Measurements from ENCODE around the gene JAKMIP3. TPM values are rescaled to one million over a fixed set of nuclear protein-coding genes. Genes with fewer than 3 reads are reported as not detected.

Gene JAKMIP3
- total and polyA plus RNA-seq, 4 experiments from 2014 or later = 0.03 to 0.36 (median 0.29) TPM; not detected in 1

- no peaks in the 10 kb centered on the region for H3K4me1 ChIP-seq (ENCODE audit: insufficient read depth, low read length)
- ChIA-PET POLR2A (ENCODE audit: partially characterized antibody) (no interaction called here), CTCF (ENCODE audit: partially characterized antibody) (no interaction called here)
- intact Hi-C loops (cut with micrococcal nuclease) = no loop called here
- H3K27ac ChIP-seq (ENCODE audit: low read depth, low read length) = no peak overlapping the region
- H3K36me3 ChIP-seq (ENCODE audit: insufficient read depth, low read length) = no peaks in the 10 kb centered on the region
- Mint-ChIP-seq H3K4me3 (no peak overlapping the region), H3K27ac (no peak overlapping the region), H3K4me1 (peaks cover 1 to 8% (median 4%) of the 10 kb centered on the region in 4 donors), H3K36me3 (no peaks in the 10 kb centered on the region), H3K27me3 (peaks cover 5 to 8% of the 10 kb centered on the region in 2 donors), H3K9me3 (no peaks in the 10 kb centered on the region)
- DNase-seq = no peak
- H3K9me3 ChIP-seq (ENCODE audit: control insufficient read depth in 1 of 2, low read length in 2 of 2) = no peaks in the 10 kb centered on the region
- no peak overlapping the region for H3K4me3 ChIP-seq (ENCODE audit: low read length in 2 of 2)
- no peaks in the 10 kb centered on the region for H3K27me3 ChIP-seq (ENCODE audit: insufficient read depth, low read length)
These were observed 4.7 kb upstream of the JAKMIP3 start for GRCh38 chr10:132061030-132061429.

DNA sequence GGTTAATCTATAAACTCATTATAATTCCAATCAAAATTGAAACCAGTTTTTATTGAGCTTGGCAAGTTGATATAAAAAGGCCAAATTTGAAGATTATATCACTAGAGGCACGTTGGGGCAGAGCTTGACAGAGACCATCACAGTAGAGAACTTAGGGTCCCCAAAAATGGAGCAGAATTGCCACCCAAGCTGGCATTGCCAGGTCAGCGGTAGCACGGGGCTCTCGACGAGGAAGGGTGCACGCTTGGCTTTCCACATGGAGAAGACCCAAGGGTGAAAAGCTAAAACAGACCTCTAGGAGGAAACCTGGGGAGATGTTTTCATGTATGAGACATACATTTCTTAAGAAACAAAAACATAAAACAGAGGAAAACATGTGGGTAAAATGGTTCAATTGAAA is 4.3 kb upstream of the JAKMIP3 start:
- Histone ChIP-seq H3K4me3 (ENCODE audit: low read length in 2 of 2) (no peak overlapping the region), H3K4me1 (ENCODE audit: insufficient read depth, low read length) (no peaks in the 10 kb centered on the region), H3K9me3 (ENCODE audit: control insufficient read depth in 1 of 2, low read length in 2 of 2) (no peaks in the 10 kb centered on the region), H3K27me3 (ENCODE audit: insufficient read depth, low read length) (no peaks in the 10 kb centered on the region), H3K36me3 (ENCODE audit: insufficient read depth, low read length) (no peaks in the 10 kb centered on the region), H3K27ac (ENCODE audit: low read depth, low read length) (no peak overlapping the region)
- H3K4me3 Mint-ChIP-seq = no peak overlapping the region
- no peak for DNase-seq
- peaks cover 4 to 11% (median 7%) of the 10 kb centered on the region in 4 donors for H3K4me1 Mint-ChIP-seq
- H3K27me3 Mint-ChIP-seq = peaks cover 6 to 8% of the 10 kb centered on the region in 2 donors
- H3K36me3 Mint-ChIP-seq = no peaks in the 10 kb centered on the region
- intact Hi-C loops (cut with micrococcal nuclease) = no loop called here
- H3K9me3 Mint-ChIP-seq = no peaks in the 10 kb centered on the region
- ChIA-PET POLR2A (ENCODE audit: partially characterized antibody) (no interaction called here), CTCF (ENCODE audit: partially characterized antibody) (no interaction called here)
- no peak overlapping the region for H3K27ac Mint-ChIP-seq

DNA sequence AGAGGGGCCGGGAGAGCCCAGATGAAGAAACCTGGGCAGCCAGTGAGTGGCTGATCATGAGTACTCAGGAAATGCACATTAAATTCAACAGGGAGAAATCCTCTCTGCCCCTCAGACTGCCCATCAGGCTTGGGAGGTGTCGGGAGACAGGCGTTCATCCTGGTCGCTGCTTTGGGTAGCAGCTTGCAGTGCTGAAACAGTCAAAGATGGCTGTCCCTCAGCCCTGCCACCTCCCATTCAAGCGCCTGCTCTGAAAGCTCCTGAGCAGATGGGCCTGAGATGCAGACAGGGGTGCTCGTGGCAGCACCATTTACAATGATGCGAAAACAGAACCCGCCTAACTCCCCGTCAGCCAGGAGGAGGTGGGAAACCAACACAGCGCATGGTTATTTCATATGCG is 3.6 kb upstream of the JAKMIP3 start:
- Mint-ChIP-seq H3K4me1 (peaks cover 4 to 11% (median 7%) of the 10 kb centered on the region in 4 donors), H3K4me3 (no peak overlapping the region), H3K36me3 (no peaks in the 10 kb centered on the region), H3K27me3 (peaks cover 6 to 11% of the 10 kb centered on the region in 2 donors), H3K27ac (no peak overlapping the region), H3K9me3 (no peaks in the 10 kb centered on the region)
- Histone ChIP-seq H3K27ac (ENCODE audit: low read depth, low read length) (no peak overlapping the region), H3K4me3 (ENCODE audit: low read length in 2 of 2) (no peak overlapping the region), H3K27me3 (ENCODE audit: insufficient read depth, low read length) (no peaks in the 10 kb centered on the region), H3K9me3 (ENCODE audit: control insufficient read depth in 1 of 2, low read length in 2 of 2) (no peaks in the 10 kb centered on the region), H3K36me3 (ENCODE audit: insufficient read depth, low read length) (no peaks in the 10 kb centered on the region), H3K4me1 (ENCODE audit: insufficient read depth, low read length) (no peaks in the 10 kb centered on the region)
- ChIA-PET POLR2A (ENCODE audit: partially characterized antibody) (no interaction called here), CTCF (ENCODE audit: partially characterized antibody) (no interaction called here)
- intact Hi-C loops (cut with micrococcal nuclease) = no loop called here
- no peak for DNase-seq

DNA sequence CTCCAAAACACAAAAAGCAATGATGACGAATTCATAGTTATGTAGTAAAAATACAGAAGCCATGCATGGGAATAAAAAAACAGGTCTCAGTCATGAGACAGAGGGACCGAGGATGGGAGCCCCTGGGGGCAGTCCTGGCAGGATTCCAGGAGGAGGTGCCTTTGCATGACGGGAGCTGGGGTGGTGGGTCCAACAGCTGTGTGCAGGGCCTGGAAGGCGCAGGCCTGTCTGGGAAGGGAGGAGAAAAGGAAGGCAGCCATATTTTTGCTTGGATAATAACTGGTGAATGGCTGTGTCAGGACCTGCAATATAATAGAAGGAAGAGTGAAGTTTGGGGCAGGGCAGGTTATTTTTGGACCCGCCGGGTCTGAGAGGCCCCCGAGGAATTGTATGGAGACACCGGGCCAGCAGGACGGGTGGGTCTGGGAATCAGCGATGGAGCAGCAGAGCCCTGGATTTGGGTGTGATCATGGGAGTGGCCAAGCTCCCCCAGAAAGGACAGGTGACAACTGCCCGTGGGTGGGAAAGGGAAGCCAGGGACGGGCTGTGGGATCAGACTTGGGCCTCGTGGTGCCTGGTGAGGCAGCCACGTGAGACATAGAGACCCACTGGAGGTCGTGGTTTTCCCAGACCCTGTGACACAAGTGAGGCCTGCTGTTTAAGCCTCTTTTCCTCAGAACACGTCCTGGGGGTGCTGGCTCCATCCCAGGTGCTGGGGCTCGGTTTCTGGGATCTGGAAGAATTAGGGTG is 2.9 kb upstream of the JAKMIP3 start:
- peaks cover 4 to 11% (median 7%) of the 10 kb centered on the region in 4 donors for H3K4me1 Mint-ChIP-seq
- no peaks in the 10 kb centered on the region for H3K9me3 Mint-ChIP-seq
- H3K27ac ChIP-seq (ENCODE audit: low read depth, low read length) = no peak overlapping the region
- H3K4me3 Mint-ChIP-seq = no peak overlapping the region
- ChIA-PET CTCF (ENCODE audit: partially characterized antibody) (no interaction called here), POLR2A (ENCODE audit: partially characterized antibody) (no interaction called here)
- no peaks in the 10 kb centered on the region for H3K27me3 ChIP-seq (ENCODE audit: insufficient read depth, low read length)
- no peak overlapping the region for H3K4me3 ChIP-seq (ENCODE audit: low read length in 2 of 2)
- no peak overlapping the region for H3K27ac Mint-ChIP-seq
- H3K27me3 Mint-ChIP-seq = peaks cover 6 to 9% of the 10 kb centered on the region in 2 donors
- H3K36me3 ChIP-seq (ENCODE audit: insufficient read depth, low read length) = no peaks in the 10 kb centered on the region
- no peaks in the 10 kb centered on the region for H3K4me1 ChIP-seq (ENCODE audit: insufficient read depth, low read length)
- H3K36me3 Mint-ChIP-seq = no peaks in the 10 kb centered on the region
- no peaks in the 10 kb centered on the region for H3K9me3 ChIP-seq (ENCODE audit: control insufficient read depth in 1 of 2, low read length in 2 of 2)
- DNase-seq = no peak
- intact Hi-C loops (cut with micrococcal nuclease) = no loop called here

- Mint-ChIP-seq H3K27ac (no peak overlapping the region), H3K27me3 (peaks cover 6 to 9% of the 10 kb centered on the region in 2 donors), H3K4me3 (peak overlapping the region in 1 of 8 donors; percentile 23), H3K36me3 (no peaks in the 10 kb centered on the region), H3K9me3 (no peaks in the 10 kb centered on the region), H3K4me1 (peaks cover 4 to 11% (median 7%) of the 10 kb centered on the region in 4 donors)
- POLR2A ChIA-PET (ENCODE audit: partially characterized antibody) = no interaction called here
- CTCF ChIA-PET (ENCODE audit: partially characterized antibody) = no interaction called here
- H3K9me3 ChIP-seq (ENCODE audit: control insufficient read depth in 1 of 2, low read length in 2 of 2) = no peaks in the 10 kb centered on the region
- H3K27me3 ChIP-seq (ENCODE audit: insufficient read depth, low read length) = no peaks in the 10 kb centered on the region
- no peaks in the 10 kb centered on the region for H3K36me3 ChIP-seq (ENCODE audit: insufficient read depth, low read length)
- intact Hi-C loops (cut with micrococcal nuclease) = no loop called here
- H3K4me1 ChIP-seq (ENCODE audit: insufficient read depth, low read length) = no peaks in the 10 kb centered on the region
- no peak for DNase-seq
- H3K27ac ChIP-seq (ENCODE audit: low read depth, low read length) = no peak overlapping the region
- H3K4me3 ChIP-seq (ENCODE audit: low read length in 2 of 2) = no peak overlapping the region
These were observed 2.3 kb upstream of the JAKMIP3 start for GRCh38 chr10:132063432-132063831.

GRCh38 chr10:132064082-132064755 is 1.5 kb upstream of the JAKMIP3 start:
- Histone ChIP-seq H3K27ac (ENCODE audit: low read depth, low read length) (no peak overlapping the region), H3K27me3 (ENCODE audit: insufficient read depth, low read length) (no peaks in the 10 kb centered on the region), H3K9me3 (ENCODE audit: control insufficient read depth in 1 of 2, low read length in 2 of 2) (no peaks in the 10 kb centered on the region), H3K4me1 (ENCODE audit: insufficient read depth, low read length) (no peaks in the 10 kb centered on the region), H3K4me3 (ENCODE audit: low read length in 2 of 2) (no peak overlapping the region), H3K36me3 (ENCODE audit: insufficient read depth, low read length) (no peaks in the 10 kb centered on the region)
- no peak overlapping the region for H3K27ac Mint-ChIP-seq
- CTCF ChIA-PET (ENCODE audit: partially characterized antibody) = no interaction called here
- POLR2A ChIA-PET (ENCODE audit: partially characterized antibody) = no interaction called here
- H3K36me3 Mint-ChIP-seq = no peaks in the 10 kb centered on the region
- DNase-seq = no peak
- peaks cover 4 to 11% (median 7%) of the 10 kb centered on the region in 4 donors for H3K4me1 Mint-ChIP-seq
- peaks cover 6 to 8% of the 10 kb centered on the region in 2 donors for H3K27me3 Mint-ChIP-seq
- H3K4me3 Mint-ChIP-seq = peak overlapping the region in 1 of 8 donors; percentile 32
- intact Hi-C loops (cut with micrococcal nuclease) = no loop called here
- no peaks in the 10 kb centered on the region for H3K9me3 Mint-ChIP-seq

DNA sequence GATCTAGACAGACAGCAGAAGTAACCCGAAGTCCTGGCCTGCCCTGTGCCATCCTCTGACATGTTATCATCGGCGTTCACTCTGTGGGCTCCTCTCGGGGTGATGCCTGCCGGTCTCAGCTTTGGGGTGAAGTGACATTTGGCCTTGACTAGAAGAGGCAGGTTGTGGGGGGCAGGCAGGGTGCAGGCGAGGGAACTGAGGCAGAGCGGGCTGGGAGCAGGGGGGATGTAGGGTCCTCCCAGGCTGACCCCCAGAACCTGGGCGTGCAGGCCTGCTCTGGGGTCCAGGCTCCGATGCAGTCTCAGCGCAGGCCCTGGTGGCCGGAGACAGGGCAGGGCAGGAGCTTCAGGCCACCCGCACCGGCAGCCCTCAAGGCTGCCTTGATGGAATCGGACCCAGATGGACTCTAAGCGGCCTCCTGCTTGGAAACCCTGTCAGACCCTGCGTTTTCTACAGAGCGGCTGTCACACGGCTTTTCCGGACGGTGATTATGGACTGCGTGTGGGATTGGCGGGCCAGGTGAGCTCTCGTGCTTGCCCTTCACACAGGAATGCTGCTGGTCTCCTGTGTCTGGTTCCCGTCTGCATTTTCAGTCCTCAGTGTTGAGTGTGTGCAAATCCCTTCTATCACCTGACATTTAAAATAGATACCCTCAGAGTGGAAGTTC is 842 bp upstream of the JAKMIP3 start:
- Histone ChIP-seq H3K27ac (ENCODE audit: low read depth, low read length) (no peak overlapping the region), H3K4me1 (ENCODE audit: insufficient read depth, low read length) (no peaks in the 10 kb centered on the region), H3K4me3 (ENCODE audit: low read length in 2 of 2) (no peak overlapping the region), H3K9me3 (ENCODE audit: control insufficient read depth in 1 of 2, low read length in 2 of 2) (no peaks in the 10 kb centered on the region), H3K36me3 (ENCODE audit: insufficient read depth, low read length) (no peaks in the 10 kb centered on the region), H3K27me3 (ENCODE audit: insufficient read depth, low read length) (no peaks in the 10 kb centered on the region)
- no peak for DNase-seq
- H3K4me3 Mint-ChIP-seq = peak overlapping the region in 5 of 8 donors; percentile 32 to 78 (median 54)
- ChIA-PET POLR2A (ENCODE audit: partially characterized antibody) (no interaction called here), CTCF (ENCODE audit: partially characterized antibody) (no interaction called here)
- intact Hi-C loops (cut with micrococcal nuclease) = no loop called here
- no peak overlapping the region for H3K27ac Mint-ChIP-seq
- peaks cover 7% of the 10 kb centered on the region in 2 donors for H3K27me3 Mint-ChIP-seq
- peaks cover 4 to 11% (median 7%) of the 10 kb centered on the region in 4 donors for H3K4me1 Mint-ChIP-seq
- H3K9me3 Mint-ChIP-seq = no peaks in the 10 kb centered on the region
- H3K36me3 Mint-ChIP-seq = no peaks in the 10 kb centered on the region
